GM12875 (cell line): ENCODE measurements around the gene GPHN.

Experiments used
- H3K4me3 ChIP-seq: one replicate; pipeline ENCODE4 v1.5.1; 2011; ENCODE audit warnings: low read depth, low read length, control low read depth
- TF ChIP-seq, protein P1 (sequence below): IDR thresholded peaks from 2 replicates; pipeline ENCODE4 v1.5.1; 2011; ENCODE audit warnings: low read depth, mild to moderate bottlenecking, control low read depth, inconsistent platforms, low read length, moderate library complexity, borderline replicate concordance; ENCODE audit not compliant: insufficient read depth

GPHN gene

DNA sequence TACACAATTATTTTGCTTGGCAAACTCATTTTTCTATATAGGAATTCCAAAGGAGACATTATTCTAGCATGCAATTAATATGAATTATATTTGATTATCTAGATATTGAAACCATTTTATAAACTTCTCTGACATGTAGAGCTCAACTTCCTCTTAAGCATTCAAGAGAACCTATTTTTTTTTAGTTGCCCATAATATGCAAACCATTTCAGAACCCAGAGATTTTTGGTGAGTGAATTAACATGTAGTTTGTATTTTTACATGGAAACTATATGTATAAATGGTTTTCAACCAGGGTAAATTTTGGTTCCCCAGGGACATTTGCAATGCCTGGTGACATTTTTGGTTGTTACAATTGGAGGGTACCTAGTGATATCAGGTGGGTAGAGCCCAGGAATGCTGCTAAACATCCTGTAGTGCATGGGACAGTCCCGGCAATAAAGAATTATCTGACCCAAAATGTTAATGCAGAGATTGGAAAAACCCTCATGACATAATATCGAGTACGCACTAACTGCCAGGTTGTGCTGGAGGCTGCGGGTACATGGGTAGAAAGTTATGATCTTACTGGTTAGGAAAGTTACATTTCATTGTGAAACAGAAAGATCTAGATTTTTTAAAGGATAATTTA, 342.4 kb downstream of the GPHN start:
- no peak overlapping the region for H3K4me3 ChIP-seq
- TF ChIP-seq, protein P1, sequence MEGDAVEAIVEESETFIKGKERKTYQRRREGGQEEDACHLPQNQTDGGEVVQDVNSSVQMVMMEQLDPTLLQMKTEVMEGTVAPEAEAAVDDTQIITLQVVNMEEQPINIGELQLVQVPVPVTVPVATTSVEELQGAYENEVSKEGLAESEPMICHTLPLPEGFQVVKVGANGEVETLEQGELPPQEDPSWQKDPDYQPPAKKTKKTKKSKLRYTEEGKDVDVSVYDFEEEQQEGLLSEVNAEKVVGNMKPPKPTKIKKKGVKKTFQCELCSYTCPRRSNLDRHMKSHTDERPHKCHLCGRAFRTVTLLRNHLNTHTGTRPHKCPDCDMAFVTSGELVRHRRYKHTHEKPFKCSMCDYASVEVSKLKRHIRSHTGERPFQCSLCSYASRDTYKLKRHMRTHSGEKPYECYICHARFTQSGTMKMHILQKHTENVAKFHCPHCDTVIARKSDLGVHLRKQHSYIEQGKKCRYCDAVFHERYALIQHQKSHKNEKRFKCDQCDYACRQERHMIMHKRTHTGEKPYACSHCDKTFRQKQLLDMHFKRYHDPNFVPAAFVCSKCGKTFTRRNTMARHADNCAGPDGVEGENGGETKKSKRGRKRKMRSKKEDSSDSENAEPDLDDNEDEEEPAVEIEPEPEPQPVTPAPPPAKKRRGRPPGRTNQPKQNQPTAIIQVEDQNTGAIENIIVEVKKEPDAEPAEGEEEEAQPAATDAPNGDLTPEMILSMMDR = no peak

DNA sequence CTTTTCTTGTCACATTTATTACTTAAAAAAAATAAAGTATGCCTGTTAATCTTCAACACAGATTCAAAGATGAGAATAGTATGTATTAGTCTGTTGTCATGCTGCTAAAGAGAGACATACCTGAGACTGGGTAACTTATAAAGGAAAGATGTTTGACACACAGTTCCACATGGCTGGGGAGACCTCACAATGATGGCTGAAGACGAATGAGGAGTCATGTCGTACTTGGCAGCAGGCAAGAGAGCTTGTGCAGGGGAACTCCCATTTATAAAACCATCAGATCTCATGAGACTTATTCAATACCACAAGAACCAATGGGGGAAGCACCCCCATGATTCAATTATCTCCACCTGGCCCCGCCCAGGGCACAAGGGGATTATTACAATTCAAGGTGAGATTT, 345.4 kb downstream of the GPHN start:
- no peak overlapping the region for H3K4me3 ChIP-seq
- TF ChIP-seq, protein P1 = no peak

DNA sequence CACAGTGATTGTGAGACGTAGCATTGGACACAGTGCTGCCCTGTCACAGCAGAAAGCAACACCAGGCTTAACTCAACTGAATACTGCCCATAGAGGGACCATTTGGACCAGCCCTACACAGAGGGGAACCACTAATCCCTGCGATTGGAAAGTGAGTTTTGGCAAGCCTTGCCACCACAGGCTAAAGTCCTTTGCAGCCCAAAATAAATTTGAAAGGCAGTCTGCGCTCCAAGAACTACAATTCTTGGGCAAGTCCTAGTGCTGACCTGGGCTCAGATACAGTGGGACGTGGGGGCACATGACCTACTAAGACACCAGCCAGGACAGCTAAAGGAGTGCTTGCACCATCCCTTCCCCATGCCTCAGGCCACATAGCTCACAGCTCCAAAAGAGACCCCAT, 349.9 kb downstream of the GPHN start:
- TF ChIP-seq, protein P1 = no peak
- no peak overlapping the region for H3K4me3 ChIP-seq

DNA sequence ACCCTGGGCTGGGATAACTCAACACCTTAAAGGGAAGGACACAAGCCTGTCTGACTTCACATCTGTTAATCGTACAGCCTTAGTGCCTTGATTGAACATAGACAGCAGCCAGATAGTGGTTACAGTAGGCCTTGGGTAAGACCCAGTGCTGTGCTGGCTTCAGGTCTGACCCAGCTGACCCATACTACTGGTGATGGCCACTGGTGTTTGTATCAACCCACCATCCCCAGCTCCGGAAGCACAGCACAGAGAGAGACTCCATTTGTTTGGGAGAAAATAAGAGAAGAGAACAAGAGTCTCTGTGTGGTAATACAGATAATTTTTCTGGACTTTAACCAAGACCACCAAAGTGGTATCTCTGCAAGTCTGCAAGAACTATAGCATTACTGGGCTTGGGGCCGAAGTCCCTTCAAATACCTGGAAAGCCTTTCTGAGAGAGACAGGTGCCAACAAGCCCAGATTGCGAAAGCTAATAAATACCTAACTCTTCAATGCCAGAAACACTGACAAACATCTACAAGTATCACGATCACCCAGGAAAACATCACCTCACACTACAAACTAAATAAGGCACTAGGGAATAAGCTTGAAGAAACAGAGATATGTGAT, 351.2 kb downstream of the GPHN start:
- H3K4me3 ChIP-seq = no peak overlapping the region
- TF ChIP-seq, protein P1 = no peak

DNA sequence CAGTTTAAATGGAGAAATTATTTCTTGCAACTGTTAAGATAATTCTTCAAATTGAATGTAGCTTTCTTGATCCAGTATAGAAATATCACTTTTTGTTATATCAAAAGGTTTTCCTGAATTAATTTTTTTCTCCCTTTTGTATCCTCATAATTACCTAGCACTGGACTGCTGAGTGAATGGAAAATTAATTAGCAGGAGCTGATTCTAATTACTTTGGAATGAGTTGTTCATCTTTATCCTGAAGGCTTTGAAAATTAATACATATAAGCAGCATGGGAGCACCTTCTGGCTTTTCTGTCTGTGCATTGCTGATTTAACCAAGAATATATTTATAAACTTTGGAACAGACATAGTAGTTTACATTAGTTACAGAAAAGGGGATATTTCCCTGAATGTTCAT, 373.6 kb downstream of the GPHN start:
- TF ChIP-seq, protein P1 = no peak
- no peak overlapping the region for H3K4me3 ChIP-seq

DNA sequence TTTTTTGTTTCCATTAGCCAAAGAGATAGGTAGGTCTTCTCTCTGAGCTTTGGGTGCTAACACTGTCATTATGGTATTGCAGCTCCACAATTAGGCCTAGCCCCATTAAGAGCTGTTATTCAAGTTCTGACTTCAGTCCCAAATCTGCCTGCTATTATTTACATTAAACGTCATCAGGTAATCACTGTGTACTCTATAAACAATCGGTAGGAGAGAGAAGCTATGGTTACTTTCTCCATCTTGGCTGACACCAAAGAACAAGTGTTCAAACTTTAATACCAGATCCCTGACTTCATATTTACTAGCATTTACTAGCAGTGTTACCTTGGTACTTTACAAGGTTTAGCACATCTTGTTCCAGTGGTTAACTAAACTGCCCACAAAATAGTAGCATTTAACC, 376.2 kb downstream of the GPHN start:
- TF ChIP-seq, protein P1 = no peak
- no peak overlapping the region for H3K4me3 ChIP-seq

DNA sequence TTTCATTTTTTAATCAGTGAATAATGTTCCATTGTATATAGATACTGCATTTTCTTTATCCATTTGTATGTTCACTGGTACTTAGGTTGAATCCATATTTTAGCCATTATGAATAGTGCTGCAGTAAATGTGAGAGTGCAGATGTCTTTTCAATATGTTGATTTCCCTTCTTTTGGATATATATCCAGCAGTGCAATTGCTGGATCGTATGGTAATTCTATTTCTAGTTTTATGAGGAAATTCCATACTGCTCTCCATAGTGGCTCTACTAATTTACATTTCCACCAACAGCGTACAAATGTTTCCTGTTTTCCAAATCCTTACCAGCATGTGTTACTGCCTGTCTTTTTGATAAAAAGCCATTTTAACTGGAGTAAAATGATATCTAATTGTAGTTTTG, 392.8 kb downstream of the GPHN start:
- TF ChIP-seq, protein P1 = no peak
- H3K4me3 ChIP-seq = no peak overlapping the region
